GM18867 (cell line): Measurements from ENCODE around the gene ZNF784.

Experiments used
- ATAC-seq: cut with Tn5 transposase; IDR thresholded peaks from one replicate; pipeline ENCODE4 v1.9.1; 2021; ENCODE audit warnings: mild to moderate bottlenecking, moderate library complexity; ENCODE audit not compliant: unreplicated experiment

Gene ZNF784

GRCh38 chr19:55656988-55657747 is 32.8 kb upstream of the ZNF784 start:
- ATAC-seq = no peak

- no peak for ATAC-seq
Observed at GRCh38 chr19:55656552-55656951, 32.2 kb upstream of the ZNF784 start.

GRCh38 chr19:55655648-55656040 is 31.3 kb upstream of the ZNF784 start:
- ATAC-seq = no peak

- peak; percentile 34 for ATAC-seq
Observed at GRCh38 chr19:55654868-55655647, 30.7 kb upstream of the ZNF784 start, which contains the start of gene U2AF2. Gene U2AF2 (plus strand): TSS chr19:55655035. CDS start chr19:55655105, 70 bp downstream.

- ATAC-seq = peak; percentile 59
Observed at GRCh38 chr19:55654323-55654867, 30.0 kb upstream of the ZNF784 start.

GRCh38 chr19:55653651-55654322 is 29.4 kb upstream of the ZNF784 start:
- ATAC-seq = peak; percentile 40

- no peak for ATAC-seq
Observed at GRCh38 chr19:55652311-55653128, 28.2 kb upstream of the ZNF784 start.

GRCh38 chr19:55651236-55651635 is 26.9 kb upstream of the ZNF784 start:
- ATAC-seq = no peak

GRCh38 chr19:55650602-55651230 is 26.4 kb upstream of the ZNF784 start:
- ATAC-seq = no peak

- ATAC-seq = no peak
Observed at GRCh38 chr19:55650126-55650557, 25.8 kb upstream of the ZNF784 start.

GRCh38 chr19:55649268-55650125 is 25.1 kb upstream of the ZNF784 start:
- no peak for ATAC-seq

GRCh38 chr19:55648585-55649267 is 24.4 kb upstream of the ZNF784 start:
- no peak for ATAC-seq

- peak; percentile 27 for ATAC-seq
Observed at GRCh38 chr19:55647732-55648584, 23.6 kb upstream of the ZNF784 start, which contains the start of gene CCDC106. Gene CCDC106 (plus strand): TSS chr19:55648212. CDS start chr19:55649047, 835 bp downstream.

GRCh38 chr19:55646889-55647731 is 22.7 kb upstream of the ZNF784 start:
- ATAC-seq = no peak

GRCh38 chr19:55645512-55645881 is 21.1 kb upstream of the ZNF784 start:
- ATAC-seq = no peak

- no peak for ATAC-seq
Observed at GRCh38 chr19:55644842-55645511, 20.6 kb upstream of the ZNF784 start.
